Smooth muscle cell (in vitro differentiated cells): ENCODE measurements around the gene PTPMT1. TPM values are rescaled to one million over a fixed set of nuclear protein-coding genes. Genes with fewer than 3 reads are reported as not detected.

ENCODE experiments used
- DNase-seq: peaks from one replicate; lab custom pipeline; 2025; ENCODE audit not compliant: unreplicated experiment; lab: John Stamatoyannopoulos, UW
- H2AFZ ChIP-seq: fragments of 200-600 bp; sonication (generic); 2 replicates; pipeline ENCODE4 v1.6.0; 2016; ENCODE audit warnings: antibody characterized with exemption, low read depth, mild to moderate bottlenecking
- H3F3A ChIP-seq: fragments of 200-600 bp; sonication (generic); 2 replicates; pipeline ENCODE4 v1.6.0; 2017; ENCODE audit warnings: antibody characterized with exemption, low read depth
- H3K27ac ChIP-seq: fragments of 200-600 bp; sonication (generic); 2 replicates; pipeline ENCODE4 v1.5.1; 2016; ENCODE audit warnings: low read depth, mild to moderate bottlenecking
- H3K27me3 ChIP-seq: fragments of 200-600 bp; sonication (generic); 2 replicates; pipeline ENCODE4 v1.6.1; 2016; ENCODE audit warnings: low read depth, mild to moderate bottlenecking
- H3K36me3 ChIP-seq: fragments of 200-600 bp; sonication (generic); 2 replicates; pipeline ENCODE4 v1.5.1; 2016; ENCODE audit warnings: low read depth
- H3K4me1 ChIP-seq: fragments of 200-600 bp; sonication (generic); 2 replicates; pipeline ENCODE4 v1.5.1; 2016; ENCODE audit warnings: low read depth
- H3K4me2 ChIP-seq: fragments of 200-600 bp; sonication (generic); 2 replicates; pipeline ENCODE4 v1.6.0; 2016; ENCODE audit warnings: mild to moderate bottlenecking
- H3K4me3 ChIP-seq: fragments of 200-600 bp; sonication (generic); 2 replicates; pipeline ENCODE4 v1.5.1; 2016; ENCODE audit warnings: mild to moderate bottlenecking
- H3K79me2 ChIP-seq: fragments of 200-600 bp; sonication (generic); 2 replicates; pipeline ENCODE4 v1.6.0; 2016; ENCODE audit warnings: low read depth, mild to moderate bottlenecking
- H3K9ac ChIP-seq: fragments of 200-600 bp; sonication (generic); 2 replicates; pipeline ENCODE4 v1.6.0; 2016; ENCODE audit warnings: low read depth
- H3K9me3 ChIP-seq: fragments of 200-600 bp; sonication (generic); replicated peaks from 2 replicates; pipeline ENCODE4 v1.5.1; 2016; ENCODE audit warnings: low read depth
- H4K20me1 ChIP-seq: fragments of 200-600 bp; sonication (generic); 2 replicates; pipeline ENCODE4 v1.6.0; 2016; ENCODE audit warnings: low read depth
- CTCF ChIP-seq: fragments of 200-600 bp; sonication (generic); IDR thresholded peaks from 2 replicates; pipeline ENCODE4 v1.5.1; 2017; ENCODE audit warnings: borderline replicate concordance, mild to moderate bottlenecking, antibody characterized with exemption; ENCODE audit not compliant: insufficient read depth, poor library complexity, severe bottlenecking
- WGBS: methylation state at CpG from one replicate; pipeline ENCODE4 v1.1.7; 2016; ENCODE audit warnings: low lambda C conversion rate; 5-methylcytosine and 5-hydroxymethylcytosine counted together
- polyA plus RNA-seq: library from polyadenylated mRNA; unstranded; fragments of >200 nt; fragmentation: Nextera tagmentation; extraction: Ambion mirVana; gene quantifications from 2 replicates; pipeline ENCODE4 v1.2.1, GENCODE V29; 2016
- total RNA-seq: library from RNA; depleted of rRNA; stranded (reverse); fragments of >200 nt; gene quantifications from 2 replicates; pipeline ENCODE4 v1.2.3, GENCODE V29; 2014

PTPMT1 gene
- total and polyA plus RNA-seq, 2 experiments from 2014 or later: 75.5 to 152 TPM

GRCh38 chr11:47550288-47551047 is 14.9 kb upstream of the PTPMT1 start:
- no peaks in the 10 kb centered on the region for H3K36me3 ChIP-seq
- H2AFZ ChIP-seq: no peak overlapping the region
- H3K27ac ChIP-seq: no peak overlapping the region
- no peaks in the 10 kb centered on the region for H3K27me3 ChIP-seq
- WGBS: 96% methylated on average over 10 of the region's 10 CpGs
- H3K9me3 ChIP-seq: no peaks in the 10 kb centered on the region
- H3K9ac ChIP-seq: no peak overlapping the region
- peak overlapping the region; percentile 99 for H3K4me3 ChIP-seq
- H3K4me1 ChIP-seq: peaks cover 21% of the 10 kb centered on the region
- DNase-seq: no peak
- H3F3A ChIP-seq: no peaks in the 10 kb centered on the region
- no peak for TF ChIP-seq CTCF
- H4K20me1 ChIP-seq: peaks cover 69% of the 10 kb centered on the region
- H3K79me2 ChIP-seq: peaks cover 75% of the 10 kb centered on the region
- no peak overlapping the region for H3K4me2 ChIP-seq

- Histone ChIP-seq H4K20me1 (peaks cover 64% of the 10 kb centered on the region), H3K4me2 (peak overlapping the region; percentile 99), H3K9me3 (no peaks in the 10 kb centered on the region), H3K79me2 (peaks cover 68% of the 10 kb centered on the region), H3K27me3 (no peaks in the 10 kb centered on the region), H3K27ac (peak overlapping the region; percentile 87), H3K9ac (no peak overlapping the region), H3F3A (no peaks in the 10 kb centered on the region), H3K4me3 (peak overlapping the region; percentile 99), H3K36me3 (no peaks in the 10 kb centered on the region), H3K4me1 (peaks cover 21% of the 10 kb centered on the region), H2AFZ (no peak overlapping the region)
- no peak for DNase-seq
- TF ChIP-seq CTCF: peak; percentile 12
Observed at GRCh38 chr11:47551086-47551485, 14.3 kb upstream of the PTPMT1 start.

GRCh38 chr11:47552056-47552565 is 13.3 kb upstream of the PTPMT1 start:
- H2AFZ ChIP-seq: peak overlapping the region; percentile 90
- peak overlapping the region; percentile 99 for H3K4me3 ChIP-seq
- H3K9ac ChIP-seq: peak overlapping the region; percentile 93
- H3K27ac ChIP-seq: peak overlapping the region; percentile 87
- no peak for TF ChIP-seq CTCF
- no peak for DNase-seq
- H3F3A ChIP-seq: no peaks in the 10 kb centered on the region
- no peaks in the 10 kb centered on the region for H3K36me3 ChIP-seq
- 2% methylated on average over 22 of the region's 22 CpGs for WGBS
- H3K9me3 ChIP-seq: no peaks in the 10 kb centered on the region
- peaks cover 58% of the 10 kb centered on the region for H3K79me2 ChIP-seq
- H4K20me1 ChIP-seq: peaks cover 54% of the 10 kb centered on the region
- H3K4me1 ChIP-seq: peaks cover 21% of the 10 kb centered on the region
- peak overlapping the region; percentile 99 for H3K4me2 ChIP-seq
- H3K27me3 ChIP-seq: no peaks in the 10 kb centered on the region
